Kidney tubule cell (primary cell): Measurements from ENCODE around the gene NME4.
"Not testable (repeated sequence)": the region's sequence is repeated elsewhere in the genome, so short reads cannot be mapped to it uniquely, and the experiment has no call there.

Experiments
- DNase-seq: peaks from one replicate; pipeline ENCODE4 v3.0.0-alpha.2; 2018; ENCODE audit warnings: low spot score

The NME4 gene

DNA sequence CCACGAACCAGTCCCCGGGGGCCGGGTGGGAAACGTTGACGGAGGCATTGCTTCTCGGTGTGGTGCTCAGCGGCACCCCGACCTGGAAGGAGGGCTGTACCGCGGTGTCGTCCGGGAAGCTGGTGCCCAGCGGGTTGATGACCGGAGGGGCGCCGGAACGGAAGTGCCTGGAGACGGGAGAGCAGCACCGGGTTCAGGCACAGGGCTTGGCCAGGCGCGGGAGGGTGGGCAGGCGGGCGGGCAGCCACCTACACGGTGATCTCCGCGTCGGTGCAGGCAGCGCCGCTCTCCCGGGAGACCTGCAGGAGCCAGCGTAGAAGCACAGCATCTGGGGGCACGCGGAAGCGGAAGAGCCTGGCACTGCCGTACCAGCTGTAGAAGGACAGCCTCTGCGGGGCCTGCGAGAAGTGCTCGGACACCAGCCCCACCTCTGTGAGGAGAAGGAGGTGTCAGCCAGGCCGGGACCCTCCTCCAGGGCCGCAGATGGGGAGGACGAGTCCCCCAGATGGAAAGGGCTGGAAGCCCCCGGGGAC, 19.5 kb upstream of the NME4 start:
- DNase-seq: no peak

- DNase-seq: not testable (repeated sequence)
Observed at GRCh38 chr16:378113-378820, 18.7 kb upstream of the NME4 start.

DNA sequence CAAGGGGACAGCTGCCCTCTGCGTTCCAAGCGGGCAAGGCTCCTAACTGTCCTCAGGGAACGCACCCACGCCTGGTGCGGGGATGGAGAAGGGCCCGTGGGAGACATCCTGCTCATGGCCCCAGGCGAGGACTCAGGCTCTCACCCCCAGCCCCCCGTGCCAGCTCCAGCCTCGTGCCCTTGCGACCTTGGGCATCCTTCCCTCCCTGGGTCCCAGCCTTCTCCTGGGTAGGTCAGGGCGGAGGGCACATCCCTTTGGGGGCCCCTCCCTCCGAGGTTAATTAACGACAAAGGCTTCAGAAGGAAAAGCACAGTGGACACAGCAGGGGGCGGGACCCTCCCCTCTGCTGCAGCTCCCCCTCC, 18.2 kb upstream of the NME4 start:
- no peak for DNase-seq

GRCh38 chr16:379183-379960, 17.6 kb upstream of the NME4 start:
- peak; percentile 75 for DNase-seq

DNA sequence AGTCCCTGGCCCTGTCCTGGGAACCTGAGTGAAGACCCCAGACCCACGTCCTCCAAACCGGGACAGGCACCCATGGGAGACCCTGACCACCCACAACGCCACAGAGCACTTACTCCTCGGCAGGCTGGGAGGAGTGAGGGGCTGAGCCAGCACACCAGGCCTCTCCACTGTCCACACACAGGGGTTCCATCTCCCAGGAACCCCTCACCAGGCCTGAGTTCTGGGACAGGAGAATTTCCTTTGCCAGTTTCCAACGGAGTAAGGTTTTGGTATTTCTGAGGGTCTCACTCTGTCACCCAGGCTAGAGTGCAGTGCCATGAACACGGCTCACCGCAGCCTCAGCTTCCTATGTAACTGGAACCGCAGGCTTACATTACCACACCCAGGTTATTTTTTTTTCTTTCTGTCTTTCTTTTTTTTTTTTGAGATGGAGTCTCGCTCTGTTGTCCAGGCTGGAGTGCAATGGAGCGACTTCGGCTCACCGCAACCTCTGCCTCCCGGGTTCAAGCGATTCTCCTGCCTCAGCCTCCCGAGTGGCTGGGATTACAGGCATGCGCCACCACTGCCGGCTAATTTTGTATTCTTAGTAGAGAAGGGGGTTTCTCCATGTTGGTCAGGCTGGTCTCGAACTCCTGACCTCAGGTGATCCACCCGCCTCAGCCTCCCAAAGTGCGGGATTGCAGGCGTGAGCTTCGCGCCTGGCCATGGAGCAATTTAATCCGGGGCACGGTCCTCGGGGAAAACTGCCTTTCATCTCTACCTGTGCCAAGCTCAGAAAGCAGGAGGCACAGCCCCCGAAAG, 16.8 kb upstream of the NME4 start:
- no peak for DNase-seq

- DNase-seq: no peak
Observed at GRCh38 chr16:380762-381011, 16.3 kb upstream of the NME4 start.

GRCh38 chr16:381012-381788, 15.8 kb upstream of the NME4 start:
- DNase-seq: peak; percentile 28

DNA sequence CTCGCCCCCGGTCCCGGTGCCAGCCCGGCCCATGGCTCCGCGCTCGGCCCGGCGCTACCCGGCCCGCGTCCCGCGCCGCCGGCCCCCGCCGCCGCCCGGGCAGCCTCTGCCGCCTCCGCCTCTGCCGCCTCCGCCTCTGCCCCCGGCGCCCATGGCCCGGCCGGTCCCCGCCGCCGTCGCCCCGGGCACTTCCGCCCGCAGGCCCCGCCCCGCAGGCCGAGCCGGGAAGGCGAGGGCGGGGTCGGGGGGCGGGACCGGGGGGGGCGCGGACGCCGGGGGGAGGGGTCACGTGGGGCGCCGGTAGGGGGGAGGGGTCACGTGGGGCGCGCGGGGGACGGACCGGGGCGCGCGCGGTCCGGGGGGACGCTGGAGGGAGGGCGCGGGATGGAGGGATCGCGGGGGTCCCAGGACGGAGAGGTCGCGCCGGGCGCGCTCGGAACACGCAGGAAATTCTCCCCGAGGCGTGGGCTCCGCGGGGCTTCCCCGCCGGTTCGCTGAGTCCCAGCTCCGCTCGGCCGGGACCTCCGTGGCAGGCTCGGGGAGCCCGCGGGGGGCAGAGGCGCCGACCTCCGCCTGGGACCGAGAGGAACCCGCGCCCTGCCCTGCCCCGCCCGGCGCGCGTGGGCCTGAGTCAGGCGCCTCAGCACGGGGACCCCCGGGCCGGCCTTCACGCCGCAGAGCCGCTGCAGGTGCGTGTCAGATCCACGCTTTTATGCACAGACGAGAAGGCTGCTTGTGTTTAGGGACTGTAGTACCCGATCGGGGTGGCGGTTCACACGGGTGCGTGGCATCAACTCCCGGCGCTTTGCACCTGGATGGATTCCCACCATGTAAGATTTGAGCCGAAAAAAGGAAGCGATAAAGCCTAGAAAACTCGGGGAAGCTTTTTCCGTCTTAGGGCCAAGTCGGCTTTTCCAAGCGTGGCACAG, 14.9 kb upstream of the NME4 start, which contains the start of gene PGAP6:
Gene PGAP6, minus strand, starts transcription at position 190 of the 929 bp plus-strand sequence. Its CDS starts 157 bp downstream, at position 33.
- peak; percentile 76 for DNase-seq

DNA sequence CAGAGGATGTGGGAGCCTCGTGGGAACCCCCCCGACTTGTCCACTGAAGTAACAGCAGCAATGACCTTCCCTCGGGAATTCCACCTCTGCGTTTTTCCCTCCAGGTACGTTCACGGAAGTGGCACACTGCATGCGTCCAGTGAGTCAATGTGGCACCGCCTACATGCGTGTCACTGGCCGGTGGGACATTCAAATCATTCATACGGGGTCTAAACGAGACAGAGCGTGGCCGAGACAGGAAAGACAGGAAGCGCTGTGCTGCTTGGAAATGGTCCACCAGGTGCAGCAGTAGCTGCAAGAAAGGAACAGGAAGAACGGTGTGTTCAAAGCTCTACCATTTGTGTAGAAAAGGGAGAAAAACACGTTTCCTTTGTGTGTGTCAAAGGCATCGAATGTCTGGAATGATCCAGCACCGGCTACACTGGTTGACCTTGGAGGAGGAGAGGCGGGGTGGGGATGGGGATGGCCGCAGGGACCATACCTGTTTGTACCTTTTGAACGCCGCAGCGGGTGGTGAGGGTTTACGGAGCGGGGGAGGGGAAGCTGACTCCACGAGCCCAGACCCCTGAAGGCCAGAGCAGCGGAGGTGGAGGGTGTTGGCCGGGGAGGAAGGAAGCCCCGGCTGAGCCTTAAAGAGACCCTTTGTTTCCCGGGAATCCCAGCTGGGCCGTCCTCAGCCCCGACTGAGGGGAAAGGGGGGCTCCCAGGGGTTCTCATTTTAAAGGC, 13.5 kb upstream of the NME4 start:
- peak; percentile 92 for DNase-seq

DNA sequence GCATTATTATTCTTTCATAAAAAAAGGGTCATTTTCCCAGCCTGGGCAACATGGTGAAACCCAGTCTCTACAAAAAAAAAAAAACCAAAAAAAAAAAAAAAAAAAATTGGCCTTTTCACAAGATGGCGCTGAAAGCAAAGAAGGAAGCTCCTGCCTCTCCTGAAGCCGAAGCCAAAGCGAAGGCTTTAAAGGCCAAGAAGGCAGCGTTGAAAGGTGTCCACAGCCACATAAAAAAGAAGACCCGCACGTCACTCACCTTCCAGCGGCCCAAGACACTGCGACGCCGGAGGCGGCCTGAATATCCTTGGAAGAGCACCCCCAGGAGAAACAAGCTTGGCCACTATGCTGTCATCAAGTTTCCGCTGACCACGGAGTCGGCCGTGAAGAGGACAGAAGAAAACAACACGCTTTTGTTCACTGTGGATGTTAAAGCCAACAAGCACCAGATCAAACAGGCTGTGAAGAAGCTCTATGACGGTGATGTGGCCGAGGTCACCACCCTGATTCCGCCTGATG, 10.3 kb upstream of the NME4 start:
- no peak for DNase-seq

- DNase-seq: not testable (repeated sequence)
Observed at GRCh38 chr16:387761-388666, 9.0 kb upstream of the NME4 start.

DNA sequence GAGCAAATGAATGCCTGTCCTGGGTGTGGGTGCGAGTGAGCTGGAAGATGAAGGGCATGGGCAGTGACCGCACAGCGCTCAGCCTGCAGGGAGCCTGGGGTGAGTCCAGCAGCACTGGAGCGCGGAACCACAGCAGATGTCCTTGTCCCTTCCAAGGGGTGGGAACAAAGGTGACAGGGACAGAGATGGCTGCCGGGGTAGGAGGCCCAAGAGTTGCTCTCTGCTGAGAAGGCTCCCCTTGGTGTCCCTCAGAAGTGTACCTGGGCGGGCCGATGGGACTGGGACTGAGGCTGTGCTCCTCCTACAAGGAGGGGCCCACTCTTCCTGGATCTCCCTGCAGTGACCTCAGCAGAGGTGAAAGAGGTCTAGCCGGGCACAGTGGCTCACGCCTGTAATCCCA, 7.6 kb upstream of the NME4 start:
- DNase-seq: peak; percentile 32

- peak; percentile 96 for DNase-seq
Observed at GRCh38 chr16:391885-392335, 5.1 kb upstream of the NME4 start.

- no peak for DNase-seq
Observed at GRCh38 chr16:392450-393030, 4.5 kb upstream of the NME4 start.

DNA sequence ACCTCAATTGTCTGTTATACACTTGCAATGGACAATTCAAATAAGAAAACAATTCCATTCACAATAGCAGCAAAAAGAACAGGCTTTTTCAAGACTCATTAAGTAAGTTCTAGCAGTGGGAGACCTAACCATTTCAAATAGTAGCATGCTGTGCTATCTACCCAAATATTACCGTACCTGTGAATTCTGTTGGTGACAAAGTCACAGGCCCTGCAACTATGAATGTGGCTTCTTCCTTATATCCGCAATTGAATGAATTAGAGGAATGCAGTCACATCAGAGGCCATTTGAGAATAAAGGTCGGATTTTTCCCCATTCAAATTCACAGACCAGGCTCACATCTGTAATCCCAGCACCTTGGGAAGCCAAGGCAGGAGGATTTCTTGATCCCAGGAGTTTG, 800 bp upstream of the NME4 start:
- DNase-seq: no peak

DNA sequence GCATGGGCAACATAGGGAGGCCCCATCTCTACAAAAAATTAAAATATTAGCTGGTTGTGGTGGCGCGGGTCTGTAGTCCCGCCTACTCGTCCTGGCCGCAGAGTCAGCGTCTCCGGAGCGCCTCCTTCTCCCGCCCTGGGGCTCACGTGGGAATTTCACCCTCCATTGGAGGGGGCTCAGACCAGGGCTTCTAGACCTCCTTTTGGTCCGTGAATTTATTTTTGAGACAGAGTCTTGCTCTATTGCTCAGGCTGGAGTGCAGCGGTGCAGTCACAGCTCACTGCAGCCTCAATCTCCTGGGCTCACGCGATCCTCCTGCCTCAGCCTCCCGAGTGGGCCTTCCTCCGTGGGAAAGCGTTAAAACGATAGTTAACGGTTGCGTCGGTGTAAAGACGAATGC, 394 bp upstream of the NME4 start:
- DNase-seq: peak; percentile 41

DNA sequence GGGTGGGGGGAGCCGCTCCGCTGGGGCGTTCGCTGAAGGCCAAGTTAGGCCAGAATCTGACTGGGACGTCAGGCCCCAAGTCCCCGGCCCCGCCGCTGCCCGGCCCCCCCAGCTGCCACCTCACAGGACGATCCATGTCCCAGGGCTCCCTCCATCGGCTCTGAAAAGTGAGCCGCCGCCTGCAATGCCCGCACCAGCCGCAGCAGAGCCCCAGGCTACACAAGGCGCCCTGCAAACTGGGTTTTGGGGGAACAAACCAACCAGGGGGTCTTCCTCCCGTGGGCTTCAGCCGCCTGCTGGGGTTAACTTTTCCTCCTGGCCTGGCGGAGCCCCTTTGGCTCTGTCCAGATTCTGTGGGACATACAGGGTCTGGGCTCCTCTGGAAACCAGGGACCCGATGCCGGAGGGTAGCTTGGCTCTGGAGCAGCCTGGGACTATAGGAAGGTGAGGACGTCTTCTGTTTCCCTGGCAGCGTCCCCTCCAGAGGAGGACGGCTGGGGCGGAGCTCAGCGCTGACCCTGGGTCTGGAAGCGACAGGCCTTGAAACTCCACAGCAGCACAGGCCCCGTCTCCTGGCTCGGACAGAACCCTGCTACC, 835 bp downstream of the NME4 start:
- peak; percentile 63 for DNase-seq
